Sigmoid colon (tissue), 4 donors: ENCODE data around the gene ETFBKMT.

Source experiments
- EP300 ChIP-seq, 4 donors: sonication (generic); formaldehyde crosslinking; IDR thresholded peaks; one replicate each; pipeline ENCODE4 v1.6.1; 2017; ENCODE audit warnings: antibody characterized with exemption in 4 of 4
- POLR2A ChIP-seq, 2 donors: fragments of 450-650 bp; IDR thresholded peaks; one replicate each; pipeline ENCODE4 v1.6.1; 2016; ENCODE audit warnings: antibody characterized with exemption in 2 of 2, mild to moderate bottlenecking in 2 of 2, moderate library complexity in 2 of 2
- POLR2AphosphoS5 ChIP-seq, 4 donors: sonication (generic); formaldehyde crosslinking; IDR thresholded peaks; one replicate each; pipeline ENCODE4 v1.6.1; 2017; ENCODE audit warnings: antibody characterized with exemption in 4 of 4

GRCh38 chr12:31702047-31702446, 42.6 kb downstream of the ETFBKMT start:
- TF ChIP-seq EP300 (IDR thresholded peaks at IDR 0.05), result no peak
- TF ChIP-seq POLR2AphosphoS5 (IDR thresholded peaks at IDR 0.05), result no peak
- no peak for TF ChIP-seq POLR2A (IDR thresholded peaks at IDR 0.05)
